GM12864 (cell line): ENCODE results near the gene CACNA2D2.

ENCODE experiments used
- DNase-seq: peaks from one replicate; pipeline ENCODE4 v3.0.0-alpha.2; 2011; ENCODE audit warnings: low read depth
- H3K4me3 ChIP-seq: 2 replicates; pipeline ENCODE4 v1.5.1; 2011; ENCODE audit warnings: mild to moderate bottlenecking, low read depth, low read length, control low read depth
- CTCF ChIP-seq: IDR thresholded peaks from 2 replicates; pipeline ENCODE4 v1.5.1; 2011; ENCODE audit warnings: low read depth, mild to moderate bottlenecking, moderate library complexity, low read length, control low read depth, inconsistent platforms; ENCODE audit errors: missing control alignments

Gene CACNA2D2

GRCh38 chr3:50381383-50381782 is 122.1 kb downstream of the CACNA2D2 start:
- no peak for DNase-seq

GRCh38 chr3:50380405-50381085 is 122.9 kb downstream of the CACNA2D2 start:
- H3K4me3 ChIP-seq = no peak overlapping the region
- no peak for TF ChIP-seq CTCF
- DNase-seq = no peak

More at GRCh38 chr3:50381383-50381782, 122.1 kb downstream of the CACNA2D2 start:
- H3K4me3 ChIP-seq = no peak overlapping the region
- no peak for TF ChIP-seq CTCF

GRCh38 chr3:50378757-50379156 is 124.7 kb downstream of the CACNA2D2 start:
- DNase-seq = no peak
- TF ChIP-seq CTCF = no peak
- no peak overlapping the region for H3K4me3 ChIP-seq

GRCh38 chr3:50378024-50378423 is 125.4 kb downstream of the CACNA2D2 start:
- no peak for DNase-seq

GRCh38 chr3:50375258-50375931 is 128.0 kb downstream of the CACNA2D2 start:
- no peak for DNase-seq
- H3K4me3 ChIP-seq = no peak overlapping the region
- peak; percentile 25 for TF ChIP-seq CTCF

More at GRCh38 chr3:50378024-50378423, 125.4 kb downstream of the CACNA2D2 start:
- H3K4me3 ChIP-seq = no peak overlapping the region
- TF ChIP-seq CTCF = no peak

- no peak overlapping the region for H3K4me3 ChIP-seq
- TF ChIP-seq CTCF = no peak
- no peak for DNase-seq
Observed at GRCh38 chr3:50374363-50375257, 128.8 kb downstream of the CACNA2D2 start.
